ENCODE results near the gene MED13L. TPM values are rescaled to one million over a fixed set of nuclear protein-coding genes. Genes with fewer than 3 reads are reported as not detected.

MED13L gene
- polyA plus RNA-seq, 1 donor (not counting 4 experiments of a cell fraction or from before 2014, with no cell fraction given) = 31.7 TPM

DNA sequence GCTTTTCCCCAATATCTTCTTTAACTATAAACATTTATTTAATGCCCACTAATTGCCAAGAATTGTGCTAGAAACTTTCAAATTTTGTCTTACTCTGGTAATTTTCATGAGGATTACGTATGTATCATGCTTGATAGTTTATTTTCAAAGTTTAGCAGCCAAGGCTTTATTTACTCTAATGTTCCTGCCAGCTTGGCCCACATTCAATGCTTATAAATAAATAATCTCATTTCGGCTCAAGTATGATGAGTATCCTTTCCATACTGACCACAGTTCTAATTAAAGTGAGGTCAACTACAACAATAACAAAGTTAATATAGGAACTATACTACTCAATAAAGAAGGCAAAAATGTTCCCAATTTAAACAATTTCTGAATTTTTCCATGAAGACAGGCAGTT lies 259.2 kb downstream of the MED13L start:
- Histone ChIP-seq H3K4me3 (ENCODE audit: control insufficient read depth in 2 of 3, extremely low read depth in 1 of 3, insufficient read depth in 2 of 3, low read depth in 1 of 3, low read length in 3 of 3) (no peak overlapping the region), H3K36me3 (ENCODE audit: control insufficient read depth in 2 of 2, extremely low read depth in 1 of 2, insufficient read depth in 2 of 2, low read length in 2 of 2) (peaks cover 9 to 14% of the 10 kb centered on the region in 2 experiments), H3K9ac (ENCODE audit: control insufficient read depth, extremely low read depth, insufficient read depth, low read length) (no peak overlapping the region), H3K9me1 (ENCODE audit: control insufficient read depth, extremely low read depth, insufficient read depth, low read length) (no peaks in the 10 kb centered on the region), H3K27me3 (ENCODE audit: control insufficient read depth, extremely low read depth, insufficient read depth, low read length) (no peaks in the 10 kb centered on the region), H4K20me1 (ENCODE audit: control insufficient read depth, extremely low read depth, insufficient read depth, low read length) (no peaks in the 10 kb centered on the region), H3K4me2 (ENCODE audit: control insufficient read depth, extremely low read depth, insufficient read depth, low read depth, low read length) (no peak overlapping the region), H3K27ac (ENCODE audit: control insufficient read depth, insufficient read depth, low read length) (no peak overlapping the region), H3K79me2 (ENCODE audit: control insufficient read depth, insufficient read depth, low read length) (peaks cover 5% of the 10 kb centered on the region), H2AFZ (ENCODE audit: control insufficient read depth, low read length) (no peak overlapping the region), H3K4me1 (ENCODE audit: control insufficient read depth, extremely low read depth, insufficient read depth, low read length) (no peaks in the 10 kb centered on the region), H3K9me3 (ENCODE audit: control insufficient read depth, low read depth, low read length) (no peaks in the 10 kb centered on the region)
- FAIRE-seq (no peak), DNase-seq (ENCODE audit: low read depth, low spot score) (no peak)
- dilution Hi-C loops (cut with MboI; ENCODE audit: extremely low pct_ligation_motif_present, low sequenced_read_pairs) = no loop called here
- no peak for TF ChIP-seq EZH2 (IDR thresholded peaks at IDR 0.05; ENCODE audit: low read length)
- TF ChIP-seq, protein P1, sequence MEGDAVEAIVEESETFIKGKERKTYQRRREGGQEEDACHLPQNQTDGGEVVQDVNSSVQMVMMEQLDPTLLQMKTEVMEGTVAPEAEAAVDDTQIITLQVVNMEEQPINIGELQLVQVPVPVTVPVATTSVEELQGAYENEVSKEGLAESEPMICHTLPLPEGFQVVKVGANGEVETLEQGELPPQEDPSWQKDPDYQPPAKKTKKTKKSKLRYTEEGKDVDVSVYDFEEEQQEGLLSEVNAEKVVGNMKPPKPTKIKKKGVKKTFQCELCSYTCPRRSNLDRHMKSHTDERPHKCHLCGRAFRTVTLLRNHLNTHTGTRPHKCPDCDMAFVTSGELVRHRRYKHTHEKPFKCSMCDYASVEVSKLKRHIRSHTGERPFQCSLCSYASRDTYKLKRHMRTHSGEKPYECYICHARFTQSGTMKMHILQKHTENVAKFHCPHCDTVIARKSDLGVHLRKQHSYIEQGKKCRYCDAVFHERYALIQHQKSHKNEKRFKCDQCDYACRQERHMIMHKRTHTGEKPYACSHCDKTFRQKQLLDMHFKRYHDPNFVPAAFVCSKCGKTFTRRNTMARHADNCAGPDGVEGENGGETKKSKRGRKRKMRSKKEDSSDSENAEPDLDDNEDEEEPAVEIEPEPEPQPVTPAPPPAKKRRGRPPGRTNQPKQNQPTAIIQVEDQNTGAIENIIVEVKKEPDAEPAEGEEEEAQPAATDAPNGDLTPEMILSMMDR (optimal IDR thresholded peaks at IDR 0.05 in 1 of 3, IDR thresholded peaks at IDR 0.05 in 1 of 3, conservative IDR thresholded peaks at IDR 0.05 in 1 of 3; ENCODE audit: extremely low read depth in 1 of 3, insufficient read depth in 2 of 3, low read length in 3 of 3) = no peak

- H3K36me3 ChIP-seq (ENCODE audit: control insufficient read depth in 2 of 2, extremely low read depth in 1 of 2, insufficient read depth in 2 of 2, low read length in 2 of 2) = peaks cover 9 to 13% of the 10 kb centered on the region in 2 experiments
- H3K27ac ChIP-seq (ENCODE audit: control insufficient read depth, insufficient read depth, low read length) = no peak overlapping the region
- no peak overlapping the region for H3K4me3 ChIP-seq (ENCODE audit: control insufficient read depth in 2 of 3, extremely low read depth in 1 of 3, insufficient read depth in 2 of 3, low read depth in 1 of 3, low read length in 3 of 3)
- H3K79me2 ChIP-seq (ENCODE audit: control insufficient read depth, insufficient read depth, low read length) = no peaks in the 10 kb centered on the region
- TF ChIP-seq EZH2 (IDR thresholded peaks at IDR 0.05; ENCODE audit: low read length) = no peak
- TF ChIP-seq, protein P1 (optimal IDR thresholded peaks at IDR 0.05 in 1 of 3, IDR thresholded peaks at IDR 0.05 in 1 of 3, conservative IDR thresholded peaks at IDR 0.05 in 1 of 3; ENCODE audit: extremely low read depth in 1 of 3, insufficient read depth in 2 of 3, low read length in 3 of 3) = peak in 2 of 3 experiments; percentile 22 to 24
- no peaks in the 10 kb centered on the region for H3K9me3 ChIP-seq (ENCODE audit: control insufficient read depth, low read depth, low read length)
- H4K20me1 ChIP-seq (ENCODE audit: control insufficient read depth, extremely low read depth, insufficient read depth, low read length) = no peaks in the 10 kb centered on the region
- no peak overlapping the region for H2AFZ ChIP-seq (ENCODE audit: control insufficient read depth, low read length)
- dilution Hi-C loops (cut with MboI; ENCODE audit: extremely low pct_ligation_motif_present, low sequenced_read_pairs) = no loop called here
- H3K27me3 ChIP-seq (ENCODE audit: control insufficient read depth, extremely low read depth, insufficient read depth, low read length) = no peaks in the 10 kb centered on the region
- H3K4me2 ChIP-seq (ENCODE audit: control insufficient read depth, extremely low read depth, insufficient read depth, low read depth, low read length) = no peak overlapping the region
- no peak for DNase-seq (ENCODE audit: low read depth, low spot score)
- H3K9ac ChIP-seq (ENCODE audit: control insufficient read depth, extremely low read depth, insufficient read depth, low read length) = no peak overlapping the region
- H3K9me1 ChIP-seq (ENCODE audit: control insufficient read depth, extremely low read depth, insufficient read depth, low read length) = no peaks in the 10 kb centered on the region
- no peak for FAIRE-seq
- no peaks in the 10 kb centered on the region for H3K4me1 ChIP-seq (ENCODE audit: control insufficient read depth, extremely low read depth, insufficient read depth, low read length)
These were observed 262.0 kb downstream of the MED13L start for GRCh38 chr12:116015525-116015924.

Measured in keratinocyte (primary cell).